Breast epithelium (tissue), 3 donors: ENCODE data around the gene MBD2.

Experiments used
- POLR2A ChIP-seq: fragments of 450-650 bp; IDR thresholded peaks from one replicate; pipeline ENCODE4 v1.6.1; 2016; ENCODE audit warnings: antibody characterized with exemption, mild to moderate bottlenecking, moderate library complexity
- TF ChIP-seq, protein P1 (sequence below), 3 donors: fragments of 450-650 bp; IDR thresholded peaks; one replicate each; pipeline ENCODE4 v1.5.1; 2016 to 2017; ENCODE audit warnings: antibody characterized with exemption in 3 of 3, mild to moderate bottlenecking in 3 of 3, moderate library complexity in 3 of 3

DNA sequence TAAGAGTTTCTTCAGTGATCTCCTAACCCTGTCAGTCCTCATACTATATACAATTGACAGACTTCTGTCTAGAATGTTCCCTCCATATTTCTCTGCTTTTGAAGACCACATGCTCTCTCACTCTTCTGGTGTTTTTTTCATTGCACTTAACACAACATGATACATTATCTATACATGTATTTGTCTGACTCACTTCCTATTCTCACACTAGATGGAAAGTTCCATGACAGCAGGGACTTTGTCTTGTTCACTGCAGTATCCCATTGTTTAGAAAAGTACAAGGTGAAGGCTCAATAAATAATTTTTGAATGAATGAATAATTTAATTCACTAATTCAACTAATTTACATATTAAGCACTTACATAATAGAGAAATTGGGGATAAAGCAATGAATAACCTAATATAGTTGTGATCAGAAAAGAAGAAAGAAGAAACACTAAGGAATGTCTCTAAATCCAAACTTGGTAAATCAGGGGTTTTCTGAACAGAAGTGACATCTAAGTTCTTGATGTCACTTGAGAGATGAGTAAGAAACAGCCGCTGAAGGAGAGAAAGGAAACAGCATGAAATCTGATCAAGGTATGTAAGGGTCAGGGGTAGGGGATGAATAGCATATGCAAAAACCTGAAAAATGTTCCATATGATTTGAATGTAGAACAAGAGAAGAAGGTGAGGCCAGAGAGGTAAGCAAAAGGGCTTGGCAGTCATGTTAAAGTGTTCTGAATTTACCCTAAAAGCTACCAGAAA is 42.4 kb downstream of the MBD2 start:
- TF ChIP-seq, protein P1, sequence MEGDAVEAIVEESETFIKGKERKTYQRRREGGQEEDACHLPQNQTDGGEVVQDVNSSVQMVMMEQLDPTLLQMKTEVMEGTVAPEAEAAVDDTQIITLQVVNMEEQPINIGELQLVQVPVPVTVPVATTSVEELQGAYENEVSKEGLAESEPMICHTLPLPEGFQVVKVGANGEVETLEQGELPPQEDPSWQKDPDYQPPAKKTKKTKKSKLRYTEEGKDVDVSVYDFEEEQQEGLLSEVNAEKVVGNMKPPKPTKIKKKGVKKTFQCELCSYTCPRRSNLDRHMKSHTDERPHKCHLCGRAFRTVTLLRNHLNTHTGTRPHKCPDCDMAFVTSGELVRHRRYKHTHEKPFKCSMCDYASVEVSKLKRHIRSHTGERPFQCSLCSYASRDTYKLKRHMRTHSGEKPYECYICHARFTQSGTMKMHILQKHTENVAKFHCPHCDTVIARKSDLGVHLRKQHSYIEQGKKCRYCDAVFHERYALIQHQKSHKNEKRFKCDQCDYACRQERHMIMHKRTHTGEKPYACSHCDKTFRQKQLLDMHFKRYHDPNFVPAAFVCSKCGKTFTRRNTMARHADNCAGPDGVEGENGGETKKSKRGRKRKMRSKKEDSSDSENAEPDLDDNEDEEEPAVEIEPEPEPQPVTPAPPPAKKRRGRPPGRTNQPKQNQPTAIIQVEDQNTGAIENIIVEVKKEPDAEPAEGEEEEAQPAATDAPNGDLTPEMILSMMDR (IDR thresholded peaks at IDR 0.05): no peak
- TF ChIP-seq POLR2A: no peak
